ENCODE measurements around the gene TEX55.
"Not testable (repeated sequence)": the region's sequence is repeated elsewhere in the genome, so short reads cannot be mapped to it uniquely, and the experiment has no call there.

TEX55 gene

DNA sequence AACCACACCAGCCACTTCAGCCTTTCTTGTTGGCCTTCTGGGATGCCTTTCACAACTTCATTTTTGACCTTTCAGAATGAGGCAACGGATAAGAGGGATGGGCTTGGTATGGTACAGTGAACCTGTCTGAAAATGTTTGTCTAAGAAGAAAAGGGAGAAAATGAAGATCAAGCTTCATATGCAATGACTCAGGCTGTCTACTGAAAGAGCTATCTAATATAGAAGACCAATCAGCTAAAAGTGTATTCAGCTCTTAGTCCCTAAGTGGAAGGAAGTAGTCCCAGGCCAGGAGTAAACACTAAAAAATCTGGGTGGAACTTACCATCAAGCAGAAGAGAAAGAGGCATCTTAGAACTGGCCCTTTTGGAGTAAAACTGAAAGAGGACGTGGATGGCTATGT lies 15.3 kb downstream of the TEX55 start:
- no peak for DNase-seq

DNA sequence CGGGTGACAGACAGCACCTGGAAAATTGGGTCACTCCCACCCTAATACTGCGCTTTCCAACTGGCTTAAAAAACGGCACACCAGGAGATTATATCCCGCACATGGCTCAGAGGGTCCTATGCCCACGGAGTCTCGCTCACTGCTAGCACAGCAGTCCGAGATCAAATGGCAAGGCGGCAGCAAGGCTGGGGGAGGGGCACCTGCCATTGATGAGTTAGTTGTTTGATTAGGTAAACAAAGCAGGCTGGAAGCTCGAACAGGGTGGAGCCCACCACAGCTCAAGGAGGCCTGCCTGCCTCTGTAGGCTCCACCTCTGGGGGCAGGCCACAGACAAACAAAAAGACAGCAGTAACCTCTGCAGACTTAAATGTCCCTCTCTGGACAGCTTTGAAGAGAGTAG lies 18.8 kb downstream of the TEX55 start:
- not testable (repeated sequence) for DNase-seq

DNA sequence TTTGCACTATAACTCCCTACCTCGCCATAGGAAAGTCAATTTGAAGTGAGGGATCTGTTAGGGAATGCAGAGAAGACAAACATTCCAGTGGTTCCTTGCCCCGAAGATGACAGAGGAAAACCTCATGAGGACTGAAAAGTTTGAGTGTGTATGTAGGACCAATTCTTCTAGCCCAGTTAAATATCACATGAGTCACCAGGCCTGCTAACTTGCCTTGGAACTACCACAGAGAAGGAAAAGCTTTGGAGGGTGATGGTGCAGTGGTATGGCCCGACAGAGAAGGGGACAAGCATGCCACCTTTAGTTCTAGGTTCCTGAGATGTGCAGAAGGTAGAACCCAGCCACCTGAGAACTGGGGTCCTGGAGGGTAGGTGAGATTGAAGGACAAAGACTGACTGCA lies 24.9 kb downstream of the TEX55 start:
- DNase-seq, result no peak

DNA sequence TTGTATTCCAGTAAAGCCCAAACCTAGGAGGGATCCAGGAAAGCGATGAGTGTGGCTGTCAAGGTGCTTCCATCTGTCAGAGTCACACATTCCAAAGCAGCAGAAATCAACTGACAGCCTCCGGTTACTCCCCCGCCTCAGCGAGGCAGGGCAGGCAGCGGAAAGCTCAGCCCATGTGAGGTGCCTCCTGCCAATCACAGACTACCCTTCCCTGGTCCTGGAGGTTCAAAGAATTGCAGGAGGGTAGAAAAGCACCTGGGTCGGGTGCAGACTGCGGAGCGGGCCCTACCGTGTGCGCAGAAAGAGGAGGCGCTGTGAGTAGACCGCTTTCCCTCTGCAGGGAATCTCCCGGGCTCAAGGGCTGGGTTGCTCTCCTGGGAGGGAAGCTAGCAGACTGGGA lies 27.4 kb downstream of the TEX55 start, which contains the start of gene UPK1B:
UPK1B (plus strand) TSS at position 274 of the 400 bp plus-strand sequence. CDS start 13,144 bp downstream, outside the sequence.
- DNase-seq, result no peak

DNA sequence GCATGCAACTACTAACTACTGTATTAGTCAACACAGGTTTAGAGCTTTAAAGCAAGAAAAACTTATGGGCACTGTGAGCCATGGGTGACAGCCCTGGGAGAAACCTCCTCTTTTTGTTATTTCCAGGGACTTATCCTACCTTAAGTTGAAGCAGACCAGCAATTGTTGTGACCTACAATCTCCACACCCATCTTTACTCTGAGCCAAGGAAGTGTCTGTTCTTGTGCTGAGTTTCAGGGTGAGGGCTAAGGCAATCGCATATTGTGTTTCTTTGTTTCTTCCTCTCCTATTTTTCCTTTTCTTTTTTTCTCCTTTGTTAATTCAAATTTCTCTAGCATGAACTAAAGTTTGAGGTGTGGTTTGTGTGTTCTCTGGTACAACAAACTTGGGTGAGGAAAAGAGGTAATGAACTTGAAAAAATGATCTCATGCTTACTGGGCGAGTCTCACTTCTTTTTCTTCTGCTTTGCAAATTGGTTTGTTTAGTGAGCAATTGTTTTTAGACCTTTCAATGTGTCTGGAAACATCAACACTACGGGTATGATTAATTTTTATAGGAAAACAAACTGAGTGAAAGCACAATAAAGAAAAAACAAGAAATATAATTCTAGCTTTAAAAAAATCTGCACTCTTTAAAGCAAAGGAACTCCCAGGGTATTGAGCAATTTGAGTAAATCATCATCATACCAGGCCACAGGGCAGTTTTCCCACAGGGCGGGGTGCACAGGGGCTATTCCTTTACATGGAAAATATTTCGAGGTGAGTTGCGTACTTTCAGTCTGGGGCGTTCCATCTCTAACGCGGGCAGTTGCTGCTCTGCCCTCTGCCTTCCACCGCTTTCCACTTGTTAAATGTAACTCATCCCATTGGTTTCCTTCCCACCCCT lies 30.1 kb downstream of the TEX55 start:
- DNase-seq, result no peak

DNA sequence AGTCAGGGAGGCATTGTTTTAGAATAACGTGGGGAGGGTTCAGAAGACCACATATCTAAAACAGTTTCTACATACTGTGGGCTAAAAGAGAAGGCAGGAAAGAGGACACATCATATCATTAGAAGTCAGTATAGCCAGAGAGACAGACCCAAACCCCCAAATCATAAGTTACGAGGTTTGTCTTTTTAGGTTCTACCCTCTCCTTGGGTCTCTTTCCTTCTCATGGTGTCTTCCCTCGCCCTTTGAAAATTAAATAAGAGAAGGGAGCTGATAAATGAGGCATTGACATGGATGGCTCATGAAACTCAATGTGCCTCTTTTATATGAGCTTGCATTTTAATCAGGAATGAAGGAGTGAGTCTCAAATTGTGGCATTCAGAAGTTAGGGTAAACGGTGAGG lies 30.8 kb downstream of the TEX55 start:
- DNase-seq, result no peak

DNA sequence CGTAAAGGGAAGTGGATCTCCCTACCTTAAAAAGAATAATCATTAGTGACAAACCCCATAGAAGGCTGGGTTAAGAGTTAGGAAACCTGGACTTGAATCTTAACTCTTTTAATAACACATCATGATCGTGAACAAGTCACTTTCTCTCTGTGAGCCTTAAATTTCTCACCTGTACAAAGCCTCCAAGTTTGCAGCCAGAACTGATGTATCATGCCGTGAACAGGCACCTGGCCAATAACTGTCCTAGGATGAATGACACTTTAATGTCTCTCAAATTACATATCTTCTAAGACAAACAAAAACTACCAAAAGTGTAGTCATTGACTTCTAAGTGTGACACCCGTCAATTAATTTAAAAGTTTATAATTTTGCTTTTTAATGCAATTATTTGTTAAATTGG lies 31.4 kb downstream of the TEX55 start:
- no peak for DNase-seq

DNA sequence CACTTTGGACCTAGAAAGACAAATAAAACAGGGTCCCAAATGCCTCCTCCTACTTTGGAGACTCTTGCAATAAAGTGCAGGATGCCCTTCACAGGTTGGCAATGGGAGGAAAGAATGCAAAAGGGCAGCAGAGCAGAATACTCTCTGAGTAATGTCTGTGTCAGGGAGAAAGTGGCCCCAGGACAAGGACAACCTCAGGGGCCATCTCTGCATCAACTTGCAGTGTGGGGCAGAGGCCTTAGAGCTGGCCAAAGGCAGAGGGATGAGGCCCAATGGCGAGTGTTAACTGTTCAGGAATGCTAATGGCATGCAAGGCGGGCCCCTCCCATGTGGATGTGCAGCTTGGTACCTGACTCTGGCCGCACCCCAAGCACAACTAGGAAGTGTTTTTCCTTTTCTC lies 35.8 kb downstream of the TEX55 start:
- DNase-seq, result no peak

DNA sequence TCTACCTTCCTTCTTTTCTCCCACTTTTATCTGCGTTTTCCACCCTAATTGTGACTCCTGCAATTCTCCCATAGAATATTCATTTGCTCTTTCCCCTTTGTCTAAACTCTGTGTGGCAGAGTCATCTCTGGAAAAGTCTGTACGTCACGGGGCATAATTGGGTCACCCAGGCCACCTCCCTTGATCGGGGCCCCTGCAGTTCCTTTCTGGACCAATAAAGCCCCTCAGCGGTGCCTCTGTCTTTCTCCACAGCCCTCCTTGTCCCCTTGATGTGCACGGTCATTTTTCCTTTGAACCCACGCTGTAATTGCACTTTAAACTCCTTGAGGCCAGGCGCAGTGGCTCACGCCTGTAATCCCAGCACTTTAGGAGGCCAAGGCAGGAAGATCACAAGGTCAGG lies 38.1 kb downstream of the TEX55 start:
- DNase-seq, result no peak

DNA sequence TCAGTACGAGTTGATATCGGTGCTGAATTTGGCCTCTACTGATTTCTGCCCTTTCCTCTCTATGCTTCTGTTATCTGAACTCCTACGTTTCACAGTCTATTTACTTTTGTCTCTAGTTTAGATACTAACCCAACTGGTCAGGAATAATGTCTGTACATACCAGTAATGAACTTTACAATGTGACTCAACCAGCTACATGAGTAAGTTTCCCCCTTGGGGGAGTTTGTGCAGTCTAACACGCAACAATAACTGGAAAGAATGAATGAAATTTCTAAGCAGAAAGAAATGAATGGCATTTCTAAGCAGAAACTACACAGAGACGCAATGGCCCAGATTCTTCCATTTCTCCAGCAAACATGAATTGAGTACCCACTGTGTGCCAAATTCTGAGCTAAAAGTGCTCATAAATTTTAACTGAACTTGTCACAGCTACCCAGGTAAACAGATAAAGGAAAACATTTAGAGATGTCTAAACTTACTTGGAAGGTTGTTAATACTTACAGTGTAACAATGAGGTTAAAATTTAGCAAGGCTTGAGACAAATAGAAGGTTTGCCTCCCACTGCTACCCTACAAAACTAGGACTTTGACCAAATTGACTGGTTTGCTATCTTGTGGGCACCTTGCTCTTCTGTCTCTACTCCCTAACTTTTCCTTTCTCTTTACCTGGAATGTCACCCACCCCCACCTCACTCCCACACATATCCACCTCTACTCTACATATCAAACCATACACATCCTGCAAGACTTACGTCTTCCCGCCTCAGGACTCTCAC lies 39.0 kb downstream of the TEX55 start:
- no peak for DNase-seq

DNA sequence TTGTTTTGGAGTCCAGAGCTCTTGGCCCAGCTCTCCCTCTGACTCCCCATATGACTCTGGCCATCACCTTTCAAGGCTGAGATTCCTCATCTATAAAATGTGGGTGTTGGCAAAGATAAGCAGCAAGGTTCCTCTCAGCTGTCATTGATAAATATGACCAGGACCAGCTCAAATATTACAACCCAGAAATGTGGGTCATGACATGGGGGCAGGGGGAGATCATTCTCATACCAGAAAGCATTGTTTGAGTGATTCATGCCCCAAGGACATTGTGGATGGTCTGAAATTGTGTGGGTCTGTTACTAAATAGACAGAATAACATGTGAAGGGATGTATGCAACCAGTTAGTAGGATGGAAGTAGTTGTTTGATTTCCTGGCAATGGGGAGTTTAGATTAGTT lies 41.3 kb downstream of the TEX55 start:
- no peak for DNase-seq

DNA sequence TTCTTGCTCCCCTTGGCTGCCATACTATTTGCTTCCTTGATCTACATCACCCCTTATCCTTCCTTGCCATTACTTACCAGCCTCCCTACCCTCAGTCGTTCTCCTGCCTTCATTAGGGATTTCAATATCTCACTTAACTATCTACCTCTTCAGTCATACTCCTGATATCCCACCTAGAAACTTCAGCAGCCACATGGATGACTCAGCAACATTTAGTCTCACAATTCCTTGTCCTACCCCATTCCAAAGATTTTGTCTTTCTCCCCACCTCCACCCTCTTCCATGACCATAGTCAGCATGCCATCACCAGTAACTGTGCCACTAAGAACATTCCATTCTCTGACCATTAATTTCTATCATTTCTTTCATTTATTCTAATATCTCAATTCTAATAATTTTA lies 45.8 kb downstream of the TEX55 start:
- no peak for DNase-seq

DNA sequence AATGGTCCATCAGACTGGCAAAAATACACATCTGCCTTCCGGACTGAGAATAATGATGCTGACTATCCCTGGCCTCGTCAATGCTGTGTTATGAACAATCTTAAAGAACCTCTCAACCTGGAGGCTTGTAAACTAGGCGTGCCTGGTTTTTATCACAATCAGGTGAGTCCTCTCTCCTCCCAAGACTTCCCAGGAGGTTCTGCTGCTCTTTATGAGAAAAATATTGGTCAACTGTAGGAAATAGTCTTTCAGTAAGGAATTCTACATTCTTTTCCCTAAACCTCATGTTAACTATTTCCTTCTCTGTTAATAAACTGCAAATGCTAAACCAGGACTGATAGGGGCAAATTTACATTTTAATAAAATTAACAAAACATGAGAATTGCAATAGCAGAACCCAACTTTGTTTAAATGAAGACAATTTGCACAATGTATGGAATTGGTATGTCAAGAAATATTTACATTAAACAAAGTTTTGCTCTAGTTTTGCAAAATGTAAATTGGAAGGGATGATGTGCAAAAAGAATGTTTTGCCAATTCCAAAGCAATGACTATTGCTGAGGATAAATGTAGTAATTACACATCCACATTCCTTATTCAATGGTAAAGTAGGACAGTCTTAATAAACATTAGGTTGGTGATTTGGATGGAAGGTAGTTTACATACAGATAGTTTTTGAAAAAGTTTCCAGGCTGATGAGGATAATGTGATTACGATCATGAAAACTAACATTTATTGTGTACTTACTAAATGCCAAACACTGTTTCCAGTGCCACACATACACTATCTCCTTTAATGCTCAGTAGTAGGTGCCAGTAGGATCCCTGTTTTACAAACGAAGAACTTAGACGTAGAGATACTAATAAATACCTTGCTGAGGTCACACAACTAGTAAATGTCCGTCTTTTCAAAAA lies 48.5 kb downstream of the TEX55 start:
- DNase-seq, result no peak

DNA sequence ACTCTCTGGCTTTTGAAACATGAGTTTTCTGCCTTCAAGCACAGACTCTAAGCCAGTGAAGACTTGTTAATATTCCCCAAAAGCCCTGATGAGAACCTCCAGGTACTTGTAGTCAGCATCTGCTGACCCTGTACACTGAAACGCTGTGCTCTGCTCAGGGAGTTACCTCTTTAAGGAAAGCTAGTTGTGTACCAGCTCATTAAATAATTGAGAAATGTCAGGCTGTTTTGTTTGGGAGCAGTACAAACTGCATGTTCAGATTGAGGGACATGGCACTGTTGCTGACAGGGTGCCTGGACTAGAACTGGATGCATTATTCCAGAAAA lies 49.1 kb downstream of the TEX55 start:
- DNase-seq, result no peak

DNA sequence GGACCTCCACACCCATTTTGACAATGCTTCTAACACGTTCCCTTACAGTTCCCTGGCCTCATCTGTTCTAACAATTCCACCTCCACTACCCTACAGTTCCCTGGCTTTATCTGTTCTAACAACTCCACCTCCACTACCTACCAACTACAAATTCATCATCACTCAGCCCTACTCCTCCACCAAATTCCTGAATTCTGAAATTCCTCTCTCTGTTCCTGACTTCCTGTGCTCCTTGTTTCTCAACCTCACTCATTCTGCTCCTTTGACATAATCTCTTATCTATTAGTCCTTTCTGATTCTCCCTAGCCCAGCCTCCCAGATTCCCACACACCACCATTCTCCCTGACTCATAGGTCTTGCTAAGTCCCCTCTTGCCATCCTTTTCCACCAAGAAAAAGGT lies 49.9 kb downstream of the TEX55 start:
- no peak for DNase-seq
